HCT116 (cell line): ENCODE measurements around the gene OCRL. TPM values are rescaled to one million over a fixed set of nuclear protein-coding genes. Genes with fewer than 3 reads are reported as not detected.

Source experiments
- ATAC-seq: fragments of 200-7000 bp; cut with Tn5 transposase; 2 replicates; pipeline ENCODE4 v1.9.1; 2020; ENCODE audit warnings: mild to moderate bottlenecking, moderate library complexity
- BruUV-seq: library from RNA; stranded (reverse); fragments of 400-500 nt; replicated peaks from 2 replicates; lab custom pipeline; 2021; lab: Mats Ljungman, UMichigan
- CTCF ChIA-PET: fragments of 300-600 bp; sonication (Branson Sonifier 250); formaldehyde crosslinking; loops from one replicate; lab custom pipeline; 2021; ENCODE audit warnings: antibody characterized with exemption; lab: Charles Lee
- POLR2A ChIA-PET: fragments of 300-600, 350-600 bp; sonication (Branson Sonifier 250); formaldehyde crosslinking; loops from one replicate; lab custom pipeline; 2021; ENCODE audit warnings: antibody characterized with exemption; lab: Charles Lee
- RAD21 ChIA-PET, 2 experiments: fragments of 300-600 bp; sonication (Branson Sonifier 250); formaldehyde crosslinking; loops; one replicate each; lab custom pipeline; 2023; ENCODE audit warnings: low total read pairs in 2 of 2; ENCODE audit not compliant: uncharacterized antibody in 2 of 2, unreplicated experiment in 2 of 2, low non-redundant PET in 1 of 2; lab: Charles Lee
- DNase-seq: peaks from one replicate; pipeline ENCODE4 v3.0.0-alpha.2; 2010; ENCODE audit warnings: low read depth, low spot score
- H2AFZ ChIP-seq: fragments of 200-600 bp; shearing (Covaris generic), sonication (generic); 2 replicates; pipeline ENCODE4 v1.6.1; 2017; ENCODE audit warnings: low read depth, mixed run types, mixed read lengths, antibody characterized with exemption, low read length; ENCODE audit not compliant: poor library complexity, severe bottlenecking
- H3K27ac ChIP-seq: 2 replicates; pipeline ENCODE4 v1.5.1; 2012; ENCODE audit warnings: low read depth, low read length
- H3K27me3 ChIP-seq: fragments of 200-600 bp; sonication (generic); 2 replicates; pipeline ENCODE4 v1.6.1; 2016; ENCODE audit warnings: mixed run types, low read length, mixed read lengths; ENCODE audit not compliant: insufficient read depth
- H3K36me3 ChIP-seq, 2 experiments: fragments of 200-500 bp in 1 of 2; fragments of 200-600 bp in 1 of 2; sonication (Bioruptor generic) in 1 of 2; sonication (generic) in 1 of 2; 2 replicates each; pipeline versions ENCODE4 v1.5.1 to v1.6.1; 2014 to 2016; ENCODE audit warnings: low read length in 2 of 2, inconsistent platforms in 1 of 2, mixed read lengths in 1 of 2, mixed run types in 1 of 2; ENCODE audit not compliant: insufficient read depth in 2 of 2, control insufficient read depth in 1 of 2
- H3K4me1 ChIP-seq, 2 experiments: fragments of 200-600 bp in 1 of 2; sonication (generic) in 1 of 2; 2 replicates each; pipeline versions ENCODE4 v1.5.1 to v1.6.1; 2012 to 2017; ENCODE audit warnings: low read length in 2 of 2, inconsistent platforms in 1 of 2, mild to moderate bottlenecking in 1 of 2, mixed read lengths in 1 of 2, mixed run types in 1 of 2, moderate library complexity in 1 of 2; ENCODE audit not compliant: insufficient read depth in 2 of 2, control insufficient read depth in 1 of 2
- H3K4me2 ChIP-seq: fragments of 200-600 bp; sonication (generic); 2 replicates; pipeline ENCODE4 v1.6.1; 2017; ENCODE audit warnings: mixed run types, low read length, mixed read lengths
- H3K4me3 ChIP-seq, 2 experiments: fragments of 200-600 bp in 1 of 2; sonication (generic) in 1 of 2; replicated peaks in 1 of 2; 2 replicates each; pipeline ENCODE4 v1.5.1; 2011 to 2016; ENCODE audit warnings: low read length in 2 of 2, control low read depth in 1 of 2, low read depth in 1 of 2, mild to moderate bottlenecking in 1 of 2, mixed read lengths in 1 of 2, mixed run types in 1 of 2
- H3K79me2 ChIP-seq: fragments of 200-600 bp; sonication (generic); 2 replicates; pipeline ENCODE4 v1.6.1; 2017; ENCODE audit warnings: mild to moderate bottlenecking, mixed run types, low read length, moderate library complexity, mixed read lengths; ENCODE audit not compliant: insufficient read depth
- H3K9ac ChIP-seq: fragments of 200-600 bp; sonication (generic); 2 replicates; pipeline ENCODE4 v1.6.1; 2016; ENCODE audit warnings: low read length, mixed read lengths
- H3K9me2 ChIP-seq: fragments of 200-600 bp; sonication (generic), shearing (Covaris generic); 2 replicates; pipeline ENCODE4 v1.6.1; 2017; ENCODE audit warnings: mixed run types, mild to moderate bottlenecking, moderate library complexity; ENCODE audit not compliant: insufficient read depth
- H3K9me3 ChIP-seq, 2 experiments: fragments of 200-500 bp in 1 of 2; fragments of 200-600 bp in 1 of 2; sonication (Bioruptor generic) in 1 of 2; sonication (generic) in 1 of 2; 2 replicates each; pipeline ENCODE4 v1.6.1; 2014 to 2017; ENCODE audit warnings: low read length in 2 of 2, mixed read lengths in 2 of 2, inconsistent platforms in 1 of 2, low read depth in 1 of 2, mild to moderate bottlenecking in 1 of 2, mixed run types in 1 of 2, moderate library complexity in 1 of 2; ENCODE audit not compliant: control insufficient read depth in 1 of 2, insufficient read depth in 1 of 2
- H4K20me1 ChIP-seq: fragments of 200-600 bp; sonication (generic), shearing (Covaris generic); 2 replicates; pipeline ENCODE4 v1.6.1; 2017; ENCODE audit warnings: mixed run types, mild to moderate bottlenecking, moderate library complexity; ENCODE audit not compliant: insufficient read depth
- CBX3 ChIP-seq: IDR thresholded peaks from 2 replicates; pipeline ENCODE4 v1.6.1; 2012; ENCODE audit warnings: low read depth
- CEBPB ChIP-seq: IDR thresholded peaks from 2 replicates; pipeline ENCODE4 v1.6.1; 2012; ENCODE audit warnings: low read depth
- CTCF ChIP-seq, 3 experiments: fragments of 200-600 bp in 1 of 3; sonication (generic) in 1 of 3; IDR thresholded peaks in 2 of 3; conservative IDR thresholded peaks in 1 of 3; 2 replicates each; pipeline ENCODE4 v1.5.1; 2012 to 2017; ENCODE audit warnings: low read depth in 2 of 3, low read length in 2 of 3, antibody characterized with exemption in 1 of 3, borderline replicate concordance in 1 of 3, control low read depth in 1 of 3, mild to moderate bottlenecking in 1 of 3, mixed read lengths in 1 of 3, mixed run types in 1 of 3, moderate library complexity in 1 of 3; ENCODE audit not compliant: insufficient read depth in 1 of 3
- ELF1 ChIP-seq: IDR thresholded peaks from 2 replicates; pipeline ENCODE4 v1.6.1; 2012; ENCODE audit warnings: low read depth, borderline replicate concordance
- EZH2 ChIP-seq: fragments of 200-600 bp; sonication (generic); IDR thresholded peaks from 2 replicates; pipeline ENCODE4 v1.6.1; 2017; ENCODE audit warnings: antibody characterized with exemption, mixed run types
- EZH2phosphoT487 ChIP-seq: fragments of 200-600 bp; IDR thresholded peaks from 2 replicates; pipeline ENCODE4 v1.6.1; 2018; ENCODE audit warnings: antibody characterized with exemption, borderline replicate concordance
- FOSL1 ChIP-seq: IDR thresholded peaks from 2 replicates; pipeline ENCODE4 v1.6.1; 2012; ENCODE audit warnings: low read depth
- JUND ChIP-seq: IDR thresholded peaks from 2 replicates; pipeline ENCODE4 v1.6.1; 2012
- POLR2A ChIP-seq: IDR thresholded peaks from 2 replicates; pipeline ENCODE4 v1.7.0; 2011; ENCODE audit warnings: borderline replicate concordance; ENCODE audit not compliant: insufficient read depth, insufficient read length; ENCODE audit errors: extremely low read depth
- POLR2AphosphoS5 ChIP-seq: IDR thresholded peaks from 2 replicates; pipeline ENCODE4 v1.6.1; 2011; ENCODE audit warnings: mild to moderate bottlenecking, low read depth, low read length, moderate library complexity
- RAD21 ChIP-seq: IDR thresholded peaks from 2 replicates; pipeline ENCODE4 v1.6.1; 2012; ENCODE audit warnings: low read depth, mild to moderate bottlenecking
- SP1 ChIP-seq: IDR thresholded peaks from 2 replicates; pipeline ENCODE4 v1.6.1; 2012; ENCODE audit warnings: low read depth
- SRF ChIP-seq: IDR thresholded peaks from 2 replicates; pipeline ENCODE4 v1.6.1; 2012; ENCODE audit warnings: low read depth
- TCF7L2 ChIP-seq: IDR thresholded peaks from 2 replicates; pipeline ENCODE4 v1.7.0; 2011; ENCODE audit warnings: borderline replicate concordance, inconsistent platforms; ENCODE audit not compliant: insufficient read depth, insufficient read length; ENCODE audit errors: extremely low read depth
- YY1 ChIP-seq: IDR thresholded peaks from 2 replicates; pipeline ENCODE4 v1.6.1; 2011; ENCODE audit warnings: low read length, low read depth, moderate library complexity, mild to moderate bottlenecking; ENCODE audit not compliant: insufficient replicate concordance; ENCODE audit errors: extremely low read depth
- ZFX ChIP-seq: fragments of 450-650 bp; IDR thresholded peaks from 2 replicates; pipeline ENCODE4 v1.6.1; 2017
- ZNF274 ChIP-seq: fragments of 200-500 bp; sonication (Bioruptor generic); IDR thresholded peaks from 2 replicates; pipeline ENCODE4 v1.6.1; 2014; ENCODE audit warnings: mild to moderate bottlenecking, low read depth, low read length, inconsistent platforms
- intact Hi-C: fragments of 100-400 bp; cut with micrococcal nuclease; formaldehyde crosslinking; loops from 2 replicates; pipeline ENCODE4 v1.10.0; 2022
- total RNA-seq: library from RNA; stranded (reverse); gene quantifications from one replicate; pipeline ENCODE4 v1.2.1, GENCODE V29; 2021; ENCODE audit not compliant: unreplicated experiment
- TF ChIP-seq, protein P1 (sequence below): IDR thresholded peaks from 2 replicates; pipeline ENCODE4 v1.6.1; 2012
- TF ChIP-seq, protein P2 (sequence below): IDR thresholded peaks from 2 replicates; pipeline ENCODE4 v1.6.1; 2012; ENCODE audit warnings: low read depth
- TF ChIP-seq, protein P3 (sequence below): IDR thresholded peaks from 2 replicates; pipeline ENCODE4 v1.6.1; 2012

Gene OCRL
- total RNA-seq, 1 experiment from 2014 or later: 19.8 TPM

GRCh38 chrX:129495900-129496299, 44.2 kb upstream of the OCRL start:
- DNase-seq (no peak), ATAC-seq (no peak)
- H3K9me3 ChIP-seq: no peaks in the 10 kb centered on the region
- H3K4me2 ChIP-seq: peak overlapping the region; percentile 27; the same call in 1 of the 2 replicates
- BruUV-seq: no TSS peak
- RAD21 ChIA-PET: no interaction called here
- no peaks in the 10 kb centered on the region for H4K20me1 ChIP-seq
- CTCF ChIA-PET: no interaction called here
- TF ChIP-seq POLR2A (no peak), POLR2AphosphoS5 (no peak), SP1 (no peak), CBX3 (no peak), ZFX (no peak), FOSL1 (no peak), SRF (no peak), TCF7L2 (no peak), EZH2 (no peak), CEBPB (no peak), CTCF (IDR thresholded peaks at IDR 0.05 in 2 of 3, conservative IDR thresholded peaks at IDR 0.05 in 1 of 3; ENCODE audit: borderline replicate concordance in 1 of 3, insufficient read depth in 1 of 3, low read depth in 2 of 3, low read length in 2 of 3) (no peak), JUND (no peak), ZNF274 (no peak), ELF1 (no peak), YY1 (no peak), RAD21 (no peak), EZH2phosphoT487 (no peak)
- TF ChIP-seq, protein P1, sequence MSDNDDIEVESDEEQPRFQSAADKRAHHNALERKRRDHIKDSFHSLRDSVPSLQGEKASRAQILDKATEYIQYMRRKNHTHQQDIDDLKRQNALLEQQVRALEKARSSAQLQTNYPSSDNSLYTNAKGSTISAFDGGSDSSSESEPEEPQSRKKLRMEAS: no peak
- TF ChIP-seq, protein P2, sequence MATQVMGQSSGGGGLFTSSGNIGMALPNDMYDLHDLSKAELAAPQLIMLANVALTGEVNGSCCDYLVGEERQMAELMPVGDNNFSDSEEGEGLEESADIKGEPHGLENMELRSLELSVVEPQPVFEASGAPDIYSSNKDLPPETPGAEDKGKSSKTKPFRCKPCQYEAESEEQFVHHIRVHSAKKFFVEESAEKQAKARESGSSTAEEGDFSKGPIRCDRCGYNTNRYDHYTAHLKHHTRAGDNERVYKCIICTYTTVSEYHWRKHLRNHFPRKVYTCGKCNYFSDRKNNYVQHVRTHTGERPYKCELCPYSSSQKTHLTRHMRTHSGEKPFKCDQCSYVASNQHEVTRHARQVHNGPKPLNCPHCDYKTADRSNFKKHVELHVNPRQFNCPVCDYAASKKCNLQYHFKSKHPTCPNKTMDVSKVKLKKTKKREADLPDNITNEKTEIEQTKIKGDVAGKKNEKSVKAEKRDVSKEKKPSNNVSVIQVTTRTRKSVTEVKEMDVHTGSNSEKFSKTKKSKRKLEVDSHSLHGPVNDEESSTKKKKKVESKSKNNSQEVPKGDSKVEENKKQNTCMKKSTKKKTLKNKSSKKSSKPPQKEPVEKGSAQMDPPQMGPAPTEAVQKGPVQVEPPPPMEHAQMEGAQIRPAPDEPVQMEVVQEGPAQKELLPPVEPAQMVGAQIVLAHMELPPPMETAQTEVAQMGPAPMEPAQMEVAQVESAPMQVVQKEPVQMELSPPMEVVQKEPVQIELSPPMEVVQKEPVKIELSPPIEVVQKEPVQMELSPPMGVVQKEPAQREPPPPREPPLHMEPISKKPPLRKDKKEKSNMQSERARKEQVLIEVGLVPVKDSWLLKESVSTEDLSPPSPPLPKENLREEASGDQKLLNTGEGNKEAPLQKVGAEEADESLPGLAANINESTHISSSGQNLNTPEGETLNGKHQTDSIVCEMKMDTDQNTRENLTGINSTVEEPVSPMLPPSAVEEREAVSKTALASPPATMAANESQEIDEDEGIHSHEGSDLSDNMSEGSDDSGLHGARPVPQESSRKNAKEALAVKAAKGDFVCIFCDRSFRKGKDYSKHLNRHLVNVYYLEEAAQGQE: no peak
- TF ChIP-seq, protein P3, sequence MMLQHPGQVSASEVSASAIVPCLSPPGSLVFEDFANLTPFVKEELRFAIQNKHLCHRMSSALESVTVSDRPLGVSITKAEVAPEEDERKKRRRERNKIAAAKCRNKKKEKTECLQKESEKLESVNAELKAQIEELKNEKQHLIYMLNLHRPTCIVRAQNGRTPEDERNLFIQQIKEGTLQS: no peak
- peaks cover 0 to 13% of the 10 kb centered on the region in 2 experiments; a peak in 2 of 4 replicates for H3K36me3 ChIP-seq
- peaks cover 0 to 16% of the 10 kb centered on the region in 2 experiments; a peak in 2 of 4 replicates for H3K4me1 ChIP-seq
- POLR2A ChIA-PET: no interaction called here
- H3K9ac ChIP-seq: no peak overlapping the region
- no peaks in the 10 kb centered on the region for H3K27me3 ChIP-seq
- no peaks in the 10 kb centered on the region for H3K9me2 ChIP-seq
- no peak overlapping the region for H3K27ac ChIP-seq
- H3K79me2 ChIP-seq: no peaks in the 10 kb centered on the region
- no peak overlapping the region for H2AFZ ChIP-seq
- no peak overlapping the region for H3K4me3 ChIP-seq
- intact Hi-C loops: no loop called here
